ENCODE measurements around the gene DENND4C. TPM values are rescaled to one million over a fixed set of nuclear protein-coding genes. Genes with fewer than 3 reads are reported as not detected.
A peak's percentile ranks its signal among the peaks of the same experiment; 100 is the strongest.
"Not testable (repeated sequence)": the region's sequence is repeated elsewhere in the genome, so short reads cannot be mapped to it uniquely, and the experiment has no call there.

Gene DENND4C
- total RNA-seq, 1 experiment from 2014 or later, result 40.1 TPM

DNA sequence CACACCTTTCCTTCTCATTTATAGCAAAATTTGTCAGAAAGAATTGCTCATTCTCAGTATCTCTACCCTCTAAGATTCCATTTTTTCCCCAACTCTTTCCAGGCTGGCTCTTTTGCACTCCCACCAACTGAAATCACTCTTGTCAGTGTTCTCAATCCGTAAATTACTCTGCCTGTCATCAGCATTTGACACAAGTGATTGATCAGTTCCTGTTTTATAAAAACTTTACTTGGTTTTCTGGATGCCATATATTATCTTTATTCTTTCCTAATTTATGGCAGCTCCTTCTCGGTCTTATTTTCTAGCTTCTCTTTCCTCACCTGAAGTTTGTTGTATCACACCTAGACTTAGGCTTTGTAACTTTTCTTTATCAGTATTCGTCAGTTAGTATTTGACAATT, 16.4 kb downstream of the DENND4C start:
- TF ChIP-seq, protein P1, sequence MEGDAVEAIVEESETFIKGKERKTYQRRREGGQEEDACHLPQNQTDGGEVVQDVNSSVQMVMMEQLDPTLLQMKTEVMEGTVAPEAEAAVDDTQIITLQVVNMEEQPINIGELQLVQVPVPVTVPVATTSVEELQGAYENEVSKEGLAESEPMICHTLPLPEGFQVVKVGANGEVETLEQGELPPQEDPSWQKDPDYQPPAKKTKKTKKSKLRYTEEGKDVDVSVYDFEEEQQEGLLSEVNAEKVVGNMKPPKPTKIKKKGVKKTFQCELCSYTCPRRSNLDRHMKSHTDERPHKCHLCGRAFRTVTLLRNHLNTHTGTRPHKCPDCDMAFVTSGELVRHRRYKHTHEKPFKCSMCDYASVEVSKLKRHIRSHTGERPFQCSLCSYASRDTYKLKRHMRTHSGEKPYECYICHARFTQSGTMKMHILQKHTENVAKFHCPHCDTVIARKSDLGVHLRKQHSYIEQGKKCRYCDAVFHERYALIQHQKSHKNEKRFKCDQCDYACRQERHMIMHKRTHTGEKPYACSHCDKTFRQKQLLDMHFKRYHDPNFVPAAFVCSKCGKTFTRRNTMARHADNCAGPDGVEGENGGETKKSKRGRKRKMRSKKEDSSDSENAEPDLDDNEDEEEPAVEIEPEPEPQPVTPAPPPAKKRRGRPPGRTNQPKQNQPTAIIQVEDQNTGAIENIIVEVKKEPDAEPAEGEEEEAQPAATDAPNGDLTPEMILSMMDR (IDR thresholded peaks at IDR 0.05; ENCODE audit: insufficient read depth in 1 of 2, low read depth in 1 of 2, low read length in 1 of 2, severe bottlenecking in 1 of 2, unreplicated experiment in 1 of 2), result no peak
- no TSS peak for BruUV-seq (replicated peaks)
- POLR2A ChIA-PET, result no interaction called here

DNA sequence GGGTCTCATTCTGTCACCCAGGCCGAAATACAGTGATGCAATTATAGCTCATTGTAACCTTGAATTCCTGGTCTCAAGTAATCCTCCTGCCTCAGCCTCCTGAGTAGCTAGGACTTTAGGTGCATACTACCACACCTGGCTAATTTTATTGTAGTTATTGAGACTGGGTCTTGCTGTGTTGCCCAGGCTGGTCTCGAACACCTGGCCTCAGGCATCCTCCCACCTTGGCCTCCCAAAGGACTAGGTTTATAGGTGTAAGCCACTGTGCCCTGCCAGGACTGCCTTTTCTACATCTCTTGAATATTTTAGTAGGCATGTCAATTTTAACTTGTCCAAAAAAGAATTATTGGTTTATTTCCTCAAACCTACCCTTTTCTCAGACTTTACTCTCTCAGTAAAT, 16.9 kb downstream of the DENND4C start:
- Mint-ChIP-seq H3K27ac (ENCODE audit: unreplicated experiment) (no peak overlapping the region), H3K27me3 (ENCODE audit: insufficient read depth, unreplicated experiment) (no peaks in the 10 kb centered on the region), H3K4me3 (ENCODE audit: unreplicated experiment) (no peak overlapping the region), H3K9me3 (ENCODE audit: unreplicated experiment) (no peaks in the 10 kb centered on the region), H3K36me3 (ENCODE audit: insufficient read depth, unreplicated experiment) (peaks cover 38% of the 10 kb centered on the region), H3K4me1 (ENCODE audit: low read depth, unreplicated experiment) (peaks cover 44% of the 10 kb centered on the region)
- no peak overlapping the region for H3K4me3 ChIP-seq (ENCODE audit: low read depth, low read length)
- intact Hi-C loops (cut with micrococcal nuclease; ENCODE audit: unreplicated experiment), result no loop called here
- TF ChIP-seq, protein P1 (IDR thresholded peaks at IDR 0.05; ENCODE audit: insufficient read depth in 1 of 2, low read depth in 1 of 2, low read length in 1 of 2, severe bottlenecking in 1 of 2, unreplicated experiment in 1 of 2), result no peak
- no peaks in the 10 kb centered on the region for H3K27me3 ChIP-seq (replicated peaks; ENCODE audit: control insufficient read depth, insufficient read depth, low read length)
- ChIA-PET POLR2A (no interaction called here), CTCF (no interaction called here)
- BruUV-seq (replicated peaks), result no TSS peak
- no peak for DNase-seq
- H3K36me3 ChIP-seq (ENCODE audit: control insufficient read depth, insufficient read depth, low read length), result no peaks in the 10 kb centered on the region
- H3K9me3 ChIP-seq, result no peaks in the 10 kb centered on the region
- peaks cover 22% of the 10 kb centered on the region for H3K4me1 ChIP-seq

More for the DNA sequence above, 16.4 kb downstream of the DENND4C start:
- H3K4me1 Mint-ChIP-seq (ENCODE audit: low read depth, unreplicated experiment), result peaks cover 39% of the 10 kb centered on the region
- no peak overlapping the region for H3K27ac Mint-ChIP-seq (ENCODE audit: unreplicated experiment)
- Histone ChIP-seq H3K27me3 (replicated peaks; ENCODE audit: control insufficient read depth, insufficient read depth, low read length) (no peaks in the 10 kb centered on the region), H3K4me1 (peaks cover 22% of the 10 kb centered on the region), H3K9me3 (no peaks in the 10 kb centered on the region), H3K36me3 (ENCODE audit: control insufficient read depth, insufficient read depth, low read length) (no peaks in the 10 kb centered on the region), H3K4me3 (ENCODE audit: low read depth, low read length) (no peak overlapping the region)
- H3K9me3 Mint-ChIP-seq (ENCODE audit: unreplicated experiment), result no peaks in the 10 kb centered on the region
- H3K4me3 Mint-ChIP-seq (ENCODE audit: unreplicated experiment), result no peak overlapping the region
- DNase-seq, result no peak
- CTCF ChIA-PET, result no interaction called here
- H3K36me3 Mint-ChIP-seq (ENCODE audit: insufficient read depth, unreplicated experiment), result peaks cover 39% of the 10 kb centered on the region
- intact Hi-C loops (cut with micrococcal nuclease; ENCODE audit: unreplicated experiment), result no loop called here
- H3K27me3 Mint-ChIP-seq (ENCODE audit: insufficient read depth, unreplicated experiment), result no peaks in the 10 kb centered on the region

DNA sequence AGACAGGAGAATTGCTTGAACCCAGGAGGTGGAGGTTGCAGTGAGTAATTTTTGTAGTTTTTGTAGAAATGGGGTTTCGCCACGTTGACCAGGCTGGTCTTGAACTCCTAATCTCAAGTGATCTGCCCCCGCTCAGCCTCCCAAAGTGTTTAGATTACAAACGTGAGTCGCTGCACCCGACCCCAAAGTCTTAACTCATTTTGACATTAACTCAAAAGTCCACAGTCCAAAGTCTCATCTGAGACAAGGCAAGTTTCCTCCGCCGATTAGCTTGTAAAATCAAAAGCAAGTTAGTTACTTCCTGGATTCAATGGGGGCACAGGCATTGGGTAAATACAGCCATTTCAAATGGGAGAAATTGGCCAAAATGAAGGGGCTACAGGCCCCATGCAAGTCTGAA, 19.9 kb downstream of the DENND4C start:
- POLR2A ChIA-PET, result not testable (repeated sequence)

DNA sequence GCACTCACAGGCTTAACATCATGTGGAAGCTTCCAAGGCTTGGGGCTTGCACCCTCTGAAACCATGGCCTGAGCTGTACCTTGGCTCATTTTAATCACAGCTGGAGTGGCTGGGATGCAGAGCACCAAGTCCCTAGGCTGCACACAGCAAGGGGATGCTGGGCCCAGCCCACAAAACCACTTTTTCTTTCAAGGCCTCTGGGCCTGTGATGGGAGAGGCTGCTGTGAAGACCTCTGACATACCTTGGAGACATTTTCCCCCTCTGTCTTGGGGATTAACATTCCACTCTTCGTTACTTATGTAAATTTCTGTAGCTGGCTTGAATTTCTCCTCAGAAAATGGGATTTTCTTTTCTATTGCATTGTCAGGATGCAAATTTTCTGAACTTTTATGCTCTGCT, 20.7 kb downstream of the DENND4C start:
- POLR2A ChIA-PET; DNase-seq; intact Hi-C loops (cut with micrococcal nuclease; ENCODE audit: unreplicated experiment); H3K27ac Mint-ChIP-seq (ENCODE audit: unreplicated experiment); H3K9me3 ChIP-seq; H3K36me3 ChIP-seq (ENCODE audit: control insufficient read depth, insufficient read depth, low read length); H3K4me3 ChIP-seq (ENCODE audit: low read depth, low read length); H3K27me3 ChIP-seq (replicated peaks; ENCODE audit: control insufficient read depth, insufficient read depth, low read length); BruUV-seq (replicated peaks); H3K9me3 Mint-ChIP-seq (ENCODE audit: unreplicated experiment); H3K4me3 Mint-ChIP-seq (ENCODE audit: unreplicated experiment); CTCF ChIA-PET; H3K27me3 Mint-ChIP-seq (ENCODE audit: insufficient read depth, unreplicated experiment): not testable (repeated sequence)
- H3K4me1 Mint-ChIP-seq (ENCODE audit: low read depth, unreplicated experiment), result peaks cover 26% of the 10 kb centered on the region
- H3K4me1 ChIP-seq, result peaks cover 22% of the 10 kb centered on the region
- peaks cover 17% of the 10 kb centered on the region for H3K36me3 Mint-ChIP-seq (ENCODE audit: insufficient read depth, unreplicated experiment)

More for the DNA sequence above, 19.9 kb downstream of the DENND4C start:
- Mint-ChIP-seq H3K36me3 (ENCODE audit: insufficient read depth, unreplicated experiment) (peaks cover 23% of the 10 kb centered on the region), H3K4me1 (ENCODE audit: low read depth, unreplicated experiment) (peaks cover 33% of the 10 kb centered on the region)
- H3K4me3 ChIP-seq (ENCODE audit: low read depth, low read length); H3K27me3 ChIP-seq (replicated peaks; ENCODE audit: control insufficient read depth, insufficient read depth, low read length); H3K27me3 Mint-ChIP-seq (ENCODE audit: insufficient read depth, unreplicated experiment); H3K9me3 ChIP-seq; H3K36me3 ChIP-seq (ENCODE audit: control insufficient read depth, insufficient read depth, low read length); intact Hi-C loops (cut with micrococcal nuclease; ENCODE audit: unreplicated experiment); H3K9me3 Mint-ChIP-seq (ENCODE audit: unreplicated experiment); CTCF ChIA-PET; H3K4me3 Mint-ChIP-seq (ENCODE audit: unreplicated experiment); BruUV-seq (replicated peaks); H3K27ac Mint-ChIP-seq (ENCODE audit: unreplicated experiment): not testable (repeated sequence)
- peaks cover 22% of the 10 kb centered on the region for H3K4me1 ChIP-seq
- DNase-seq, result peak; percentile 28 to 49

DNA sequence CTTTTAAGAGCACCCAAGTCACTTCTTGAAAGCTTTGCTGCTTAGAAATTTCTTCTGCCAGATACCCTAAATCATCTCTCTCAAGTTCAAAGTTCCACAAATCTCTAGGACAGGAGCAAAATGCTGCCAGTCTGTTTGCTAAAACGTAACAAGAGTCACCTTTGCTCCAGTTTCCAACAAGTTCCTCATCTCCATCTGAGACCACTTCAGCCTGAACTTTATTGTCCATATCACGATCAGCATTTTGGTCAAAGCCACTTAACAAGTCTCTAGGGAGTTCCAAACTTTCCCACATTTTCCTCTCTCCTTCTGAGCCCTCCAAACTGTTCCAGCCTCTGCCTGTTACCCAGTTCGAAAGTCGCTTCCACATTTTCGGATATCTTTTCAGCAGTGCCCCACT, 21.1 kb downstream of the DENND4C start:
- Mint-ChIP-seq H3K4me1 (ENCODE audit: low read depth, unreplicated experiment) (peaks cover 23% of the 10 kb centered on the region), H3K36me3 (ENCODE audit: insufficient read depth, unreplicated experiment) (peaks cover 15% of the 10 kb centered on the region)
- intact Hi-C loops (cut with micrococcal nuclease; ENCODE audit: unreplicated experiment); H3K9me3 Mint-ChIP-seq (ENCODE audit: unreplicated experiment); H3K4me3 Mint-ChIP-seq (ENCODE audit: unreplicated experiment); DNase-seq; H3K4me3 ChIP-seq (ENCODE audit: low read depth, low read length); H3K27ac Mint-ChIP-seq (ENCODE audit: unreplicated experiment); BruUV-seq (replicated peaks); H3K9me3 ChIP-seq; H3K36me3 ChIP-seq (ENCODE audit: control insufficient read depth, insufficient read depth, low read length); H3K27me3 ChIP-seq (replicated peaks; ENCODE audit: control insufficient read depth, insufficient read depth, low read length); CTCF ChIA-PET; H3K27me3 Mint-ChIP-seq (ENCODE audit: insufficient read depth, unreplicated experiment); POLR2A ChIA-PET: not testable (repeated sequence)
- peaks cover 22% of the 10 kb centered on the region for H3K4me1 ChIP-seq

Measured in Caco-2 (cell line).